Measurements from ENCODE around the gene RMND5A.

The RMND5A gene

DNA sequence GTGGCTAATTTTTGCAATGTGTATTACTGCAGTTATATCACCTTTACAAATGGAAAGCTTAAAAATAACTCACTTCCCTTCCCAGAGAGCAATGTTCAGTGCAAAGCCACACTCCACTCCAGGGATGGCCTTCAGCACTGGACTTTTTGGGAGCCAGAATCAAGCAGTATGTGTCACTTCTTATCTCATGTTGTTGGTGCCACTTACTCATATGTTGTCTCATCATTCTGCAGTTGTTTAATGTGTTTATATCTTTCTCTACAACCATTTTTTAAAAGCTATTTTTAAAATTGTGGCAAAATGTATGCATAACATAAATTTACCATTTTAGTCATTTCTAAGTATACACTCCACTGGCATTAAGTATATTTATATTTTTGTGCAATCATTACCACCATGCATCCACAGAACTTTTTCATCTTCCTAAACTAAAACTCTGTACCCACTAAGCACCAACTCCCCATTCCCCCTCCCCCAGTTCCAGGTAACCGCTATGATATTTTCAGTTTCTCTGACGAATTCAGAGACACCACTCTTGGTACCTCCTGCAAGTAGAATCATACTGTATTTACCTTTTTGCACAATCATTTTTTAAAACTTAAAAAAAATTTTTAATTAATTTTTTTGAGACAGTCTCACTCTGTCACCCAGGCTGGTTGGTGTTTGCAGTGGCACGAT lies 102.7 kb downstream of the RMND5A start:
- CTCF ChIA-PET: no interaction called here

DNA sequence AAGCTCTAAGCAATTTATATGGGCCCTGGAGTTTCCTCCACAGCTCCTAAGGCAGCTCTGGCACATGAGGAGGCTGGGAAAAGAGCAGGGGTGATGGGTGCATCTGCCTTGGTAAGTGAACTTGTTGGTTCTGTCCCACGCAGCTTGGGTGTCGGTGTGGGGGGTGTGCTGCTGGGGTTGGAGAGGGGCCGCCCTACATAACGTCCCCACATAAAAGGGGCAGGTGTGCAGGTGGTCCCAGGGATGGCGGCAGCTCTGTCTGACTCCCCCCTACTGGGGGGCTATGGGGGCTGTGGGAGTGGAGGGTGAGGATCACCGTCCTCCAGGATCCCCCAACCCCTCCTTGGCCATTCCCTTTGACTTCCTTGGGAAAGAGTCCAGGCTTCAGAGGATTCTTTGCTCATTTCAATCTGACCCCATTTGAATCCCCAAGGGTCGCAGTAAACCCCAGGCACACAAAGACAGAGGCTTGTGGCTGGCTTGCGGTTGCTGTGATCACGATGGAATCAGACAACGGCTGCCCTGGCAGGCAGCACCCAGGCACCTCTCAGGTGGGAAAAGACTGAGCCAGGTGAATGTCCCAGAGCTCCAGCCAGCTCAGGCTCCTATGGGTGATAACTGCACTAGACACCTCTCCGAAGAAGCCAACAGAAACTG lies 105.1 kb downstream of the RMND5A start:
- H3K36me3 ChIP-seq (ENCODE audit: control insufficient read depth in 2 of 2, insufficient read depth in 1 of 2, low read length in 2 of 2): no peaks in the 10 kb centered on the region
- ChIA-PET POLR2A (no interaction called here), CTCF (no interaction called here)
- no peak overlapping the region for H3K4me3 ChIP-seq (ENCODE audit: low read depth, low read length)
- H3K9me3 ChIP-seq (ENCODE audit: control insufficient read depth, insufficient read depth, low read depth, low read length): no peaks in the 10 kb centered on the region
- no peaks in the 10 kb centered on the region for H3K4me1 ChIP-seq (ENCODE audit: control insufficient read depth, insufficient read depth, low read length)
- TF ChIP-seq ZNF133 (tag by site-specific recombination; IDR thresholded peaks at IDR 0.05) (no peak), OSR2 (tag by site-specific recombination; IDR thresholded peaks at IDR 0.05) (no peak), KLF16 (tag by site-specific recombination; IDR thresholded peaks at IDR 0.05) (no peak), ZNF114 (tag by site-specific recombination; IDR thresholded peaks at IDR 0.05) (no peak), ZNF521 (tag by site-specific recombination; IDR thresholded peaks at IDR 0.05) (no peak), ZNF530 (tag by site-specific recombination; IDR thresholded peaks at IDR 0.05; ENCODE audit: low read depth) (no peak), ZNF555 (tag by site-specific recombination; conservative IDR thresholded peaks at IDR 0.05) (no peak), ZBTB7A (tag by site-specific recombination; IDR thresholded peaks at IDR 0.05; ENCODE audit: low read depth) (no peak), ZNF600 (tag by site-specific recombination; IDR thresholded peaks at IDR 0.05) (no peak), YY1 (tag by site-specific recombination; IDR thresholded peaks at IDR 0.05) (no peak), ZNF248 (tag by site-specific recombination; IDR thresholded peaks at IDR 0.05) (no peak), ZNF37A (tag by site-specific recombination; IDR thresholded peaks at IDR 0.05) (no peak), ZNF837 (tag by site-specific recombination; IDR thresholded peaks at IDR 0.05) (no peak), ZNF558 (tag by site-specific recombination; IDR thresholded peaks at IDR 0.05) (no peak), ZNF16 (tag by site-specific recombination; IDR thresholded peaks at IDR 0.05; ENCODE audit: low read depth) (no peak), ZNF354C (tag by site-specific recombination; IDR thresholded peaks at IDR 0.05; ENCODE audit: borderline replicate concordance, low read depth) (no peak), TCF7L2 (IDR thresholded peaks at IDR 0.05; ENCODE audit: borderline replicate concordance, low read depth, low read length) (no peak), ZNF341 (tag by site-specific recombination; IDR thresholded peaks at IDR 0.05; ENCODE audit: low read depth) (no peak)
- TF ChIP-seq, protein P1, sequence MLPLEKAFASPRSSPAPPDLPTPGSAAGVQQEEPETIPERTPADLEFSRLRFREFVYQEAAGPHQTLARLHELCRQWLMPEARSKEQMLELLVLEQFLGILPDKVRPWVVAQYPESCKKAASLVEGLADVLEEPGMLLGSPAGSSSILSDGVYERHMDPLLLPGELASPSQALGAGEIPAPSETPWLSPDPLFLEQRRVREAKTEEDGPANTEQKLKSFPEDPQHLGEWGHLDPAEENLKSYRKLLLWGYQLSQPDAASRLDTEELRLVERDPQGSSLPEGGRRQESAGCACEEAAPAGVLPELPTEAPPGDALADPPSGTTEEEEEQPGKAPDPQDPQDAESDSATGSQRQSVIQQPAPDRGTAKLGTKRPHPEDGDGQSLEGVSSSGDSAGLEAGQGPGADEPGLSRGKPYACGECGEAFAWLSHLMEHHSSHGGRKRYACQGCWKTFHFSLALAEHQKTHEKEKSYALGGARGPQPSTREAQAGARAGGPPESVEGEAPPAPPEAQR (tag by site-specific recombination; IDR thresholded peaks at IDR 0.05): no peak
- no peak overlapping the region for H3K27ac ChIP-seq (ENCODE audit: extremely low read depth, low read depth, low read length)

More for the DNA sequence above, 102.7 kb downstream of the RMND5A start:
- H3K36me3 ChIP-seq (ENCODE audit: control insufficient read depth in 2 of 2, insufficient read depth in 1 of 2, low read length in 2 of 2): no peaks in the 10 kb centered on the region
- no peaks in the 10 kb centered on the region for H3K4me1 ChIP-seq (ENCODE audit: control insufficient read depth, insufficient read depth, low read length)
- POLR2A ChIA-PET: no interaction called here
- peak; percentile 90 for TF ChIP-seq ZNF133 (tag by site-specific recombination; IDR thresholded peaks at IDR 0.05)
- TF ChIP-seq ZNF777 (tag by site-specific recombination; IDR thresholded peaks at IDR 0.05; ENCODE audit: borderline replicate concordance): no peak
- no peak overlapping the region for H3K27ac ChIP-seq (ENCODE audit: extremely low read depth, low read depth, low read length)
- H3K9me3 ChIP-seq (ENCODE audit: control insufficient read depth, insufficient read depth, low read depth, low read length): no peaks in the 10 kb centered on the region
- H3K4me3 ChIP-seq (ENCODE audit: low read depth, low read length): no peak overlapping the region

DNA sequence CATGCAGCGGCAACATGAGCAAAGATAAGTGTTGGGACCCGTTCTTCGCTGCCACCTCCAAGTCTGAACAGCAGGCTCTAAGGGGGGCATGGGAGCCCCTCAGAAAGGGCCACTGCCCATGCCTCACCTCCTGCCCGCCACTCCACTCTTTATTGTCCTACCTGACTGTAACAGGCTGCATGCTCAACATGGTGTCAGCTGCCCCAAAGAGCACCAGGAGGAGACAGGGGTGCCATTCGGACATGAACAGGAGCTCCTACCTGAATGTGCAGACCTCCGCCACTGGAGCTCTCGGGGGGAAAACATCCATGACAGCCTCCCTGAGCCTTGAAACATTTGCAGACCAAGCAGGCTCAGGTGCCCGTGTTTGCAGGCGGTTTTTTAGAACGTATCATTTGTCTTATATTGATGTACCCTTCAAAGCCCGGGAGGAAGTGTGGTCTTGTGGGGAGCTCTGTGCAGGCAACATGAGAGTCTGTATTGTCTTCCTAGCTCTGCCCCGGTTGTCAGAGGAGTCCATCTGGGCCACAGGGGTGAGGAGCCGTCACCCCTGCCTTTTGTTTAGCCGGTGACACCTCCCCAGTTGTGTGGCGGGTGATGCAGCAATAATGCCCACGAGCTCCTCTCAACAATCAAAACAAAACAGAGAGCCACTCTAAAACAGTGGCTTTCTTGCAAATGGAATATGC lies 105.7 kb downstream of the RMND5A start:
- no peak overlapping the region for H3K4me3 ChIP-seq (ENCODE audit: low read depth, low read length)
- no peak overlapping the region for H3K27ac ChIP-seq (ENCODE audit: extremely low read depth, low read depth, low read length)
- H3K36me3 ChIP-seq (ENCODE audit: control insufficient read depth in 2 of 2, insufficient read depth in 1 of 2, low read length in 2 of 2): no peaks in the 10 kb centered on the region
- no peaks in the 10 kb centered on the region for H3K4me1 ChIP-seq (ENCODE audit: control insufficient read depth, insufficient read depth, low read length)
- H3K9me3 ChIP-seq (ENCODE audit: control insufficient read depth, insufficient read depth, low read depth, low read length): no peaks in the 10 kb centered on the region
- ChIA-PET CTCF (no interaction called here), POLR2A (no interaction called here)
- no peak for TF ChIP-seq SP7 (tag by site-specific recombination; IDR thresholded peaks at IDR 0.05)
- TF ChIP-seq SALL2 (tag by site-specific recombination; IDR thresholded peaks at IDR 0.05; ENCODE audit: borderline replicate concordance): no peak
- TF ChIP-seq, protein P2, sequence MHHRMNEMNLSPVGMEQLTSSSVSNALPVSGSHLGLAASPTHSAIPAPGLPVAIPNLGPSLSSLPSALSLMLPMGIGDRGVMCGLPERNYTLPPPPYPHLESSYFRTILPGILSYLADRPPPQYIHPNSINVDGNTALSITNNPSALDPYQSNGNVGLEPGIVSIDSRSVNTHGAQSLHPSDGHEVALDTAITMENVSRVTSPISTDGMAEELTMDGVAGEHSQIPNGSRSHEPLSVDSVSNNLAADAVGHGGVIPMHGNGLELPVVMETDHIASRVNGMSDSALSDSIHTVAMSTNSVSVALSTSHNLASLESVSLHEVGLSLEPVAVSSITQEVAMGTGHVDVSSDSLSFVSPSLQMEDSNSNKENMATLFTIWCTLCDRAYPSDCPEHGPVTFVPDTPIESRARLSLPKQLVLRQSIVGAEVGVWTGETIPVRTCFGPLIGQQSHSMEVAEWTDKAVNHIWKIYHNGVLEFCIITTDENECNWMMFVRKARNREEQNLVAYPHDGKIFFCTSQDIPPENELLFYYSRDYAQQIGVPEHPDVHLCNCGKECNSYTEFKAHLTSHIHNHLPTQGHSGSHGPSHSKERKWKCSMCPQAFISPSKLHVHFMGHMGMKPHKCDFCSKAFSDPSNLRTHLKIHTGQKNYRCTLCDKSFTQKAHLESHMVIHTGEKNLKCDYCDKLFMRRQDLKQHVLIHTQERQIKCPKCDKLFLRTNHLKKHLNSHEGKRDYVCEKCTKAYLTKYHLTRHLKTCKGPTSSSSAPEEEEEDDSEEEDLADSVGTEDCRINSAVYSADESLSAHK (tag by site-specific recombination; IDR thresholded peaks at IDR 0.05): no peak
- no peak for TF ChIP-seq IKZF3 (tag by site-specific recombination; IDR thresholded peaks at IDR 0.05)
- TF ChIP-seq, protein P3, sequence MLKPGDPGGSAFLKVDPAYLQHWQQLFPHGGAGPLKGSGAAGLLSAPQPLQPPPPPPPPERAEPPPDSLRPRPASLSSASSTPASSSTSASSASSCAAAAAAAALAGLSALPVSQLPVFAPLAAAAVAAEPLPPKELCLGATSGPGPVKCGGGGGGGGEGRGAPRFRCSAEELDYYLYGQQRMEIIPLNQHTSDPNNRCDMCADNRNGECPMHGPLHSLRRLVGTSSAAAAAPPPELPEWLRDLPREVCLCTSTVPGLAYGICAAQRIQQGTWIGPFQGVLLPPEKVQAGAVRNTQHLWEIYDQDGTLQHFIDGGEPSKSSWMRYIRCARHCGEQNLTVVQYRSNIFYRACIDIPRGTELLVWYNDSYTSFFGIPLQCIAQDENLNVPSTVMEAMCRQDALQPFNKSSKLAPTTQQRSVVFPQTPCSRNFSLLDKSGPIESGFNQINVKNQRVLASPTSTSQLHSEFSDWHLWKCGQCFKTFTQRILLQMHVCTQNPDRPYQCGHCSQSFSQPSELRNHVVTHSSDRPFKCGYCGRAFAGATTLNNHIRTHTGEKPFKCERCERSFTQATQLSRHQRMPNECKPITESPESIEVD (tag by site-specific recombination; IDR thresholded peaks at IDR 0.05): no peak
- no peak for TF ChIP-seq KLF8 (tag by site-specific recombination; IDR thresholded peaks at IDR 0.05)
- no peak for TF ChIP-seq ZNF777 (tag by site-specific recombination; IDR thresholded peaks at IDR 0.05; ENCODE audit: borderline replicate concordance)
